HCT116 (cell line): ENCODE results near the gene SNX25. TPM values are rescaled to one million over a fixed set of nuclear protein-coding genes. Genes with fewer than 3 reads are reported as not detected.
"Not testable (repeated sequence)": the region's sequence is repeated elsewhere in the genome, so short reads cannot be mapped to it uniquely, and the experiment has no call there.

ENCODE experiments used
- ATAC-seq: fragments of 200-7000 bp; cut with Tn5 transposase; 2 replicates; pipeline ENCODE4 v1.9.1; 2020; ENCODE audit warnings: mild to moderate bottlenecking, moderate library complexity
- BruUV-seq: library from RNA; stranded (reverse); fragments of 400-500 nt; replicated peaks from 2 replicates; lab custom pipeline; 2021; lab: Mats Ljungman, UMichigan
- CTCF ChIA-PET: fragments of 300-600 bp; sonication (Branson Sonifier 250); formaldehyde crosslinking; loops from one replicate; lab custom pipeline; 2021; ENCODE audit warnings: antibody characterized with exemption; lab: Charles Lee
- POLR2A ChIA-PET: fragments of 300-600, 350-600 bp; sonication (Branson Sonifier 250); formaldehyde crosslinking; loops from one replicate; lab custom pipeline; 2021; ENCODE audit warnings: antibody characterized with exemption; lab: Charles Lee
- RAD21 ChIA-PET, 2 experiments: fragments of 300-600 bp; sonication (Branson Sonifier 250); formaldehyde crosslinking; loops; one replicate each; lab custom pipeline; 2023; ENCODE audit warnings: low total read pairs in 2 of 2; ENCODE audit not compliant: uncharacterized antibody in 2 of 2, unreplicated experiment in 2 of 2, low non-redundant PET in 1 of 2; lab: Charles Lee
- DNase-seq: peaks from one replicate; pipeline ENCODE4 v3.0.0-alpha.2; 2010; ENCODE audit warnings: low read depth, low spot score
- H2AFZ ChIP-seq: fragments of 200-600 bp; shearing (Covaris generic), sonication (generic); 2 replicates; pipeline ENCODE4 v1.6.1; 2017; ENCODE audit warnings: low read depth, mixed run types, mixed read lengths, antibody characterized with exemption, low read length; ENCODE audit not compliant: poor library complexity, severe bottlenecking
- H3K27ac ChIP-seq: 2 replicates; pipeline ENCODE4 v1.5.1; 2012; ENCODE audit warnings: low read depth, low read length
- H3K27me3 ChIP-seq: fragments of 200-600 bp; sonication (generic); 2 replicates; pipeline ENCODE4 v1.6.1; 2016; ENCODE audit warnings: mixed run types, low read length, mixed read lengths; ENCODE audit not compliant: insufficient read depth
- H3K36me3 ChIP-seq, 2 experiments: fragments of 200-500 bp in 1 of 2; fragments of 200-600 bp in 1 of 2; sonication (Bioruptor generic) in 1 of 2; sonication (generic) in 1 of 2; 2 replicates each; pipeline versions ENCODE4 v1.5.1 to v1.6.1; 2014 to 2016; ENCODE audit warnings: low read length in 2 of 2, inconsistent platforms in 1 of 2, mixed read lengths in 1 of 2, mixed run types in 1 of 2; ENCODE audit not compliant: insufficient read depth in 2 of 2, control insufficient read depth in 1 of 2
- H3K4me1 ChIP-seq, 2 experiments: fragments of 200-600 bp in 1 of 2; sonication (generic) in 1 of 2; 2 replicates each; pipeline versions ENCODE4 v1.5.1 to v1.6.1; 2012 to 2017; ENCODE audit warnings: low read length in 2 of 2, inconsistent platforms in 1 of 2, mild to moderate bottlenecking in 1 of 2, mixed read lengths in 1 of 2, mixed run types in 1 of 2, moderate library complexity in 1 of 2; ENCODE audit not compliant: insufficient read depth in 2 of 2, control insufficient read depth in 1 of 2
- H3K4me2 ChIP-seq: fragments of 200-600 bp; sonication (generic); 2 replicates; pipeline ENCODE4 v1.6.1; 2017; ENCODE audit warnings: mixed run types, low read length, mixed read lengths
- H3K4me3 ChIP-seq, 2 experiments: fragments of 200-600 bp in 1 of 2; sonication (generic) in 1 of 2; replicated peaks in 1 of 2; 2 replicates each; pipeline ENCODE4 v1.5.1; 2011 to 2016; ENCODE audit warnings: low read length in 2 of 2, control low read depth in 1 of 2, low read depth in 1 of 2, mild to moderate bottlenecking in 1 of 2, mixed read lengths in 1 of 2, mixed run types in 1 of 2
- H3K79me2 ChIP-seq: fragments of 200-600 bp; sonication (generic); 2 replicates; pipeline ENCODE4 v1.6.1; 2017; ENCODE audit warnings: mild to moderate bottlenecking, mixed run types, low read length, moderate library complexity, mixed read lengths; ENCODE audit not compliant: insufficient read depth
- H3K9ac ChIP-seq: fragments of 200-600 bp; sonication (generic); 2 replicates; pipeline ENCODE4 v1.6.1; 2016; ENCODE audit warnings: low read length, mixed read lengths
- H3K9me2 ChIP-seq: fragments of 200-600 bp; sonication (generic), shearing (Covaris generic); 2 replicates; pipeline ENCODE4 v1.6.1; 2017; ENCODE audit warnings: mixed run types, mild to moderate bottlenecking, moderate library complexity; ENCODE audit not compliant: insufficient read depth
- H3K9me3 ChIP-seq, 2 experiments: fragments of 200-500 bp in 1 of 2; fragments of 200-600 bp in 1 of 2; sonication (Bioruptor generic) in 1 of 2; sonication (generic) in 1 of 2; 2 replicates each; pipeline ENCODE4 v1.6.1; 2014 to 2017; ENCODE audit warnings: low read length in 2 of 2, mixed read lengths in 2 of 2, inconsistent platforms in 1 of 2, low read depth in 1 of 2, mild to moderate bottlenecking in 1 of 2, mixed run types in 1 of 2, moderate library complexity in 1 of 2; ENCODE audit not compliant: control insufficient read depth in 1 of 2, insufficient read depth in 1 of 2
- H4K20me1 ChIP-seq: fragments of 200-600 bp; sonication (generic), shearing (Covaris generic); 2 replicates; pipeline ENCODE4 v1.6.1; 2017; ENCODE audit warnings: mixed run types, mild to moderate bottlenecking, moderate library complexity; ENCODE audit not compliant: insufficient read depth
- JUND ChIP-seq: IDR thresholded peaks from 2 replicates; pipeline ENCODE4 v1.6.1; 2012
- RAD21 ChIP-seq: IDR thresholded peaks from 2 replicates; pipeline ENCODE4 v1.6.1; 2012; ENCODE audit warnings: low read depth, mild to moderate bottlenecking
- intact Hi-C: fragments of 100-400 bp; cut with micrococcal nuclease; formaldehyde crosslinking; loops from 2 replicates; pipeline ENCODE4 v1.10.0; 2022
- total RNA-seq: library from RNA; stranded (reverse); gene quantifications from one replicate; pipeline ENCODE4 v1.2.1, GENCODE V29; 2021; ENCODE audit not compliant: unreplicated experiment

The SNX25 gene
- total RNA-seq, 1 experiment from 2014 or later: 20.9 TPM

- RAD21 ChIA-PET: not testable (repeated sequence)
These were observed 120.6 kb downstream of the SNX25 start for GRCh38 chr4:185329879-185330510.

GRCh38 chr4:185332575-185333464 lies 123.4 kb downstream of the SNX25 start:
- Histone ChIP-seq H3K27ac (no peak overlapping the region), H3K4me2 (no peak overlapping the region), H3K9ac (no peak overlapping the region), H3K9me3 (no peaks in the 10 kb centered on the region), H3K4me1 (no peaks in the 10 kb centered on the region), H2AFZ (no peak overlapping the region), H3K4me3 (no peak overlapping the region), H3K79me2 (no peaks in the 10 kb centered on the region), H4K20me1 (no peaks in the 10 kb centered on the region), H3K9me2 (no peaks in the 10 kb centered on the region), H3K27me3 (no peaks in the 10 kb centered on the region), H3K36me3 (no peaks in the 10 kb centered on the region)
- POLR2A ChIA-PET: no interaction called here
- TF ChIP-seq JUND: no peak
- no peak for TF ChIP-seq RAD21
- BruUV-seq: no TSS peak
- intact Hi-C loops: no loop called here
- ATAC-seq: no peak
- CTCF ChIA-PET: no interaction called here
- RAD21 ChIA-PET: no interaction called here
- no peak for DNase-seq

More at GRCh38 chr4:185329879-185330510, 120.6 kb downstream of the SNX25 start:
- H3K9ac ChIP-seq, BruUV-seq, ATAC-seq, H3K4me2 ChIP-seq, H3K9me2 ChIP-seq, H3K27ac ChIP-seq, H4K20me1 ChIP-seq, POLR2A ChIA-PET, H2AFZ ChIP-seq, H3K27me3 ChIP-seq, H3K4me3 ChIP-seq, H3K79me2 ChIP-seq, H3K4me1 ChIP-seq, CTCF ChIA-PET, H3K9me3 ChIP-seq, DNase-seq, H3K36me3 ChIP-seq: not testable (repeated sequence)
- intact Hi-C loops: loop anchor here (10.0 kb wide), 1 partner anchor 865 kb away; no protein-coding TSS in a partner anchor
